HG03108 (cell line): ENCODE results near the gene TUBG1.

Experiments
- ATAC-seq: cut with Tn5 transposase; IDR thresholded peaks from one replicate; pipeline ENCODE4 v1.9.1; 2021; ENCODE audit warnings: moderate library complexity; ENCODE audit not compliant: unreplicated experiment

Gene TUBG1

GRCh38 chr17:42609182-42609813, at the start of gene TUBG1, which contains the start of gene RETREG3:
TSS of gene TUBG1 (plus strand) at chr17:42609683. CDS start at chr17:42609738, 55 bp downstream.
TSS of gene RETREG3 (minus strand) at chr17:42609374. CDS start at chr17:42609324, 50 bp downstream.
- peak; percentile 85 for ATAC-seq

DNA sequence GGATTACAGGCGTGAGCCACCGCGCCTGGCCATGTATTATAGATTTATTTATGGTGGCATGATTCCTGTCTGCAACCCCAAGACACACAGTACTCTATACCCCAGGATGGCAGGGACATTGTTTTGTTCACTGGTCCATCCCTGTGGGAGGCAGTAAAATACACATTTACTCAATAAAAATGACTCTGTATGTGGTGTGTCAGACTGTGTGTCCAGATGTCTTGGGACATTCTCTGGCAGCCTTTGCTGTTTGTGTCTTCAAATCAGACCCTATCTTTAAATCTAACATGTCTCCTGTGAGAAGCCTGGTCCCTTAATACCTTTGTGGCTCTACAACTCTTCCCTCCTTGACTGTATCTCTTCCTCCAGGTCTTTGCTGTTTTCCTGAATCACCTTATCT, 49.2 kb upstream of the TUBG1 start:
- no peak for ATAC-seq

DNA sequence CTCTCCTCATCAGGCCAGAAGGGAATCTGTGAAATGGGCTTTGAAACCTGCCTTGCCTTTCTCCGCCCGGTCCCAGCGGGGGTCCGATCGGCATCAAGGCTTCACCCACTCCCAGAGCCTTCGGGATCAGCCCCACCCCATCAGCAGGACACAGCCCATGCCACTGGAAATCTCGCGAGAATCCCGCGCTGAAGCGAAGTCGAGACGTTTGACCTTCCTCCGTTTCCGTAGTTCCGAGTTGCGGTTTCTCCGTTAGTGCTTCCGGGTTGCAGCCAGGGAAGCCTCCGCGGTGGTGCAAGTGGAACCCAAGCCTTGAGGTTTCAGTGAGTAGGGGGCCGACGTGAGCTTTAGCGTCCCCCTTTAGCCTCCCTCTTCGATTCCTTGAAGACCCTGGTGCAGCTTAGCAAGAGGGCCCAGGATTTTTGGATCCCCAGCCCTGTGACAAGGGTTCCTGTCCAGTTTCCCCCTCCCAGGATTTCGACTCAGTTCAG, 47.5 kb upstream of the TUBG1 start, which contains the start of gene COASY:
Gene COASY, plus strand, starts transcription at position 252 of the 491 bp plus-strand sequence. CDS start 475 bp downstream, outside the sequence.
- ATAC-seq, result peak; percentile 44

DNA sequence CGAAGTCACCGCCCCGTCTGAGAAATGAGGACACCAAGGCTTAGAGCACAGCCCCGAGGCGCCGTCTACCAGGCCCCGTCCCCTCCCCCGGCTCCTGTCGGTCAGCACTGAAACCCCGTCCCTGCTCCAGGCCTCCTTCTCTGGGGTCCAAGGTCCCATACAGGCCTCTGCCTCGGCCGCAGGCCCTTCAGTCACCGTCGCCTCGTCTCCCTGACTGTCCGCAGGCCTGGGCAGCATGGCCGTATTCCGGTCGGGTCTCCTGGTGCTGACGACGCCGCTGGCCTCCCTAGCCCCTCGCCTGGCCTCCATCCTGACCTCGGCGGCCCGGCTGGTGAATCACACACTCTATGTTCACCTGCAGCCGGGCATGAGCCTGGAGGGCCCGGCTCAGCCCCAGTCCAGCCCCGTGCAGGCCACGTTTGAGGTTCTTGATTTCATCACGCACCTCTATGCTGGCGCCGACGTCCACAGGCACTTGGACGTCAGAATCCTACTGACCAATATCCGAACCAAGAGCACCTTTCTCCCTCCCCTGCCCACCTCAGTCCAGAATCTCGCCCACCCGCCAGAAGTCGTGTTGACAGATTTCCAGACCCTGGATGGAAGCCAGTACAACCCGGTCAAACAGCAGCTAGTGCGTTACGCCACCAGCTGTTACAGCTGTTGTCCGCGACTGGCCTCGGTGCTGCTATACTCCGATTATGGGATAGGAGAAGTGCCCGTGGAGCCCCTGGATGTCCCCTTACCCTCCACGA, 46.9 kb upstream of the TUBG1 start:
- no peak for ATAC-seq

GRCh38 chr17:42563143-42563509, 46.4 kb upstream of the TUBG1 start:
- no peak for ATAC-seq

- ATAC-seq, result no peak
Observed at GRCh38 chr17:42563543-42563942, 45.9 kb upstream of the TUBG1 start.

GRCh38 chr17:42563950-42564349, 45.5 kb upstream of the TUBG1 start:
- ATAC-seq, result no peak

GRCh38 chr17:42564815-42565522, 44.5 kb upstream of the TUBG1 start:
- no peak for ATAC-seq

GRCh38 chr17:42565523-42566214, 43.8 kb upstream of the TUBG1 start:
- no peak for ATAC-seq

DNA sequence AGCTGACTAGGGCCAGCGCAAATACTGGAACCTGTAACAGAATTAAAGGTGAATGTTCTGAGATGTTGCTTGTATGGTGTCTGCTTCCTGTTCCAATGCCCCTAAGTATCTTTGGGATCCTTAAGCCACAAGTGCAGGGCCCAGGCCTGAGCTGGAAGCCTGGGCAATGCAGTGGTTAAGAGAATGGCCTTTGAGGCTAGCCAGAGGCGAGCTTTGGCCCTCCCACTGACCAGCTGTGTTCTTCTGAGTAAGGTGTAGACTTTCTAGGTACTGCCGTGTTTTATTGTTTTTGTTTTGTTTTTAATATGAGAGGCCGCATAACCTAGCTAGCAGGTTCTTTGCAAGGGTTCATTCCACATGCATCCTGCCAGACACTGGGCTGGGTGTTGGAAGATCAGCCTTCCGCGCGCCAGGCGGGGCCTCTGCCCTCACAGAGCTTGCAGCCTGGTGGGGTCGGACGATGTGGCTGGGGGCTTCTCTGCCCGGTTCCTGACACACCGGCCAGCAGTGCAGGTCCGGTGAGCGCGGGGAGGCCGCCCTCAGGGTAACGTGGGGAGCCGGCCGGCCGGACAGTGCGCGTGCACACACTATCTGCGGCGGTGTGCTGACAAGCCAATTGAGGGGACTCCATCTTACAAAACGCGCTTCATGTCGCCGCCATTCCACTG, 43.1 kb upstream of the TUBG1 start:
- ATAC-seq, result no peak

DNA sequence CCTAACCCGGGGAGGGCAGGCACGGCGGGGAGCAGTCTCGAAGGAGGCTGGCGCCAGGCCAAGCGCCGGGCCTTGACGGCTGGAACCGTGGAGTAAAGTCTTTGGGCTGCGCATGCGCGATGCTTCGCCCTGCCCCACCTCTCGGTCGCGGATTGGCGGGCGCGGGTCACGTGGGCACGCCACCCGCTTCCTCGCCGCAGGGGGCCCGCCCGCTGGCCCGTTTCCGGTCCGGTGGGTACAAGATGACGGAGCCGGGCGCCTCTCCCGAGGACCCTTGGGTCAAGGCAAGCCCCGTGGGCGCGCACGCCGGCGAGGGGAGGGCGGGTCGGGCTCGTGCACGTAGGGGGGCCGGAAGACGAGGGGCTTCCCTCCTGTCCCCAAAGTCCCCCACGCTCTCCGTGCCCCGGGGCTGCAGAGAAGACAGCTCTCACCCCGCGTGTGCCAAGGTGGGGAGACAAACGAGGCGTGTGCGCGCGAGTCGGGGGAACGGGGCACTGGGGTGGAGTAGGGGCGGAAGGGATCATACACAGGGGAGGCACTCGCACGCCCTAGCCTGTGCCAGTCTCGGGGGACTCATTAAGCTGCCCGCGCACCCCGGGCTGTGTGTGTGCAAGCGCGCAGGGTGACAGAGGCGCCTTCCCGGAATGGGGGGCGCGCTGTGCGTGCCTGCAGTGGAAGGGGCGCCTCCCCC, 42.5 kb upstream of the TUBG1 start, which contains the start of gene MLX:
Gene MLX, plus strand, starts transcription at position 218 of the 691 bp plus-strand sequence. Its CDS starts 25 bp downstream, at position 243.
- ATAC-seq, result peak; percentile 43

- ATAC-seq, result no peak
Observed at GRCh38 chr17:42568341-42569111, 41.0 kb upstream of the TUBG1 start.

DNA sequence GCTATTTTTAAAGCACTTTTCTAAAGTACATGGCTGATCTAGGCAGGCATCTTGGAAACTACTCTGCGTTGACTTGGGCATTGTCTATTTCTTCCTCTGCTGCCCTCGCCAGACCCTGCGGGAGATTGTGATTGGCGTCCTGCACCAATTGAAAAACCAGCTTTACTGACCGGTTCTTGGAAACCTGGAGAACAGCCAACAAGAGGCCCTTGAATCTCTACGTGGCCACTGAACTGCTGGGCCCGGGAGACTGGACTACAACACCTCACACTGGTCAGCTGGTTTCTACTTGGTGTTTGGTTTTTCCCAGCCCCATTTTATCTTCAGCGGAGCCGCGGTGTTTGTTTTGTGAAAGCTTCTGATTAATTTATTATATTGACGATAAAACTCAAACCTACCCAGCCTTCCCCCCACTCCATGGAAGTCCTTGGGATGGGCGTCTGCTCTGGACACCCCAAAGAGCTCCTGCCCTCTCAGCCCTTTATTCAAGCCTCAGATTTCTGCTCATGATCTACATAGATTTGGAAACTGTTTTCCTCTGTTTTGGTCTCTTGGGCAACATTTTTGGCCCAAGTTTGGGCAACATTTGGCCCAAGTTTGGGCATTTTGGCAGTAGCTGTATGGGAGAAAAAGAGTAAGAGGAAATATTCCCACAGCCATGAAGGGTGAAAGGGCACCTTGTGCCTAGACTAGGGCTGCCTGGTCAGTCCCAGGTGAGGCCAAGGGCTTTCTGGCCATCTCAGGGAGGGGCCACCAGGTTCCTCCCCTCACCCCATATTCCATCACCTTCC, 37.9 kb upstream of the TUBG1 start:
- no peak for ATAC-seq

- no peak for ATAC-seq
Observed at GRCh38 chr17:42573095-42573494, 36.4 kb upstream of the TUBG1 start.

GRCh38 chr17:42574463-42574862, 35.0 kb upstream of the TUBG1 start:
- no peak for ATAC-seq

- no peak for ATAC-seq
Observed at GRCh38 chr17:42577140-42577531, 32.3 kb upstream of the TUBG1 start.

GRCh38 chr17:42577532-42578281, 31.8 kb upstream of the TUBG1 start, which contains the start of gene PSMC3IP:
TSS of gene PSMC3IP (minus strand) at chr17:42577729. CDS start at chr17:42577686, 43 bp downstream.
- ATAC-seq, result peak; percentile 76
